Testis (tissue), 3 donors: ENCODE data around the gene OR4D9. TPM values are rescaled to one million over a fixed set of nuclear protein-coding genes. Genes with fewer than 3 reads are reported as not detected.

Experiments
- DNase-seq: peaks from one replicate; pipeline ENCODE4 v3.0.0-alpha.2; 2019
- H3K27ac ChIP-seq, 2 donors: fragments of 200-600 bp; sonication (generic); one replicate each; pipeline ENCODE4 v1.5.1; 2019
- H3K27me3 ChIP-seq: fragments of 200-600 bp; sonication (generic); one replicate; pipeline ENCODE4 v1.5.1; 2019
- H3K36me3 ChIP-seq: fragments of 200-600 bp; sonication (generic); one replicate; pipeline ENCODE4 v1.5.1; 2017; ENCODE audit warnings: low read depth; ENCODE audit errors: missing control alignments
- H3K4me1 ChIP-seq: fragments of 200-600 bp; sonication (generic); one replicate; pipeline ENCODE4 v1.5.1; 2019
- H3K4me3 ChIP-seq, 2 donors: fragments of 200-600 bp; sonication (generic); one replicate each; pipeline ENCODE4 v1.5.1; 2017 to 2019
- H3K9me3 ChIP-seq: fragments of 200-600 bp; sonication (generic); one replicate; pipeline ENCODE4 v1.5.1; 2017
- CTCF ChIP-seq, 3 experiments: fragments of 450-650 bp in 2 of 3; fragments of 200-600 bp in 1 of 3; sonication (generic) in 1 of 3; IDR thresholded peaks; one replicate each; pipeline ENCODE4 v1.5.1; 2016 to 2019; ENCODE audit warnings: antibody characterized with exemption in 3 of 3, mild to moderate bottlenecking in 2 of 3, moderate library complexity in 1 of 3
- POLR2A ChIP-seq: fragments of 450-650 bp; IDR thresholded peaks from one replicate; pipeline ENCODE4 v1.6.1; 2017; ENCODE audit warnings: antibody characterized with exemption, mild to moderate bottlenecking, moderate library complexity
- WGBS, 2 donors: methylation state at CpG; one replicate each; pipeline ENCODE4 v1.1.5; 2018; 5-methylcytosine and 5-hydroxymethylcytosine counted together
- intact Hi-C: fragments of 100-400 bp; cut with DNase I; formaldehyde crosslinking; loops from one replicate; pipeline ENCODE4 v1.15.1; 2023; ENCODE audit warnings: low total_unique reads
- polyA plus RNA-seq: library from polyadenylated mRNA; stranded (reverse); fragments of 350-450 nt; fragmentation: Illumina TruSeq; extraction: RNeasy Lipid Tissue Mini Kit (QIAGEN cat#74804); gene quantifications from one replicate; pipeline ENCODE4 v1.2.3, GENCODE V29; 2014; ENCODE audit warnings: low read depth, low replicate concordance; ENCODE audit not compliant: insufficient read depth
- total RNA-seq, 2 donors: library from RNA; depleted of rRNA; stranded (reverse); fragments of >200 nt; gene quantifications; one replicate each; pipeline ENCODE4 v1.2.3, GENCODE V29; 2016

The OR4D9 gene
- total and polyA plus RNA-seq, 3 donors from 2014 or later: not detected

GRCh38 chr11:59520741-59521140 is 9.4 kb downstream of the OR4D9 start:
- H3K36me3 ChIP-seq: no peaks in the 10 kb centered on the region
- no peaks in the 10 kb centered on the region for H3K4me1 ChIP-seq
- 40 to 56% methylated on average over 5 of the region's 5 CpGs for WGBS, 2 donors
- no peaks in the 10 kb centered on the region for H3K27me3 ChIP-seq
- no peak overlapping the region for H3K4me3 ChIP-seq
- intact Hi-C loops: no loop called here
- DNase-seq: no peak
- no peaks in the 10 kb centered on the region for H3K9me3 ChIP-seq
- TF ChIP-seq CTCF (IDR thresholded peaks at IDR 0.05) (no peak), POLR2A (no peak)
- no peak overlapping the region for H3K27ac ChIP-seq

- intact Hi-C loops: no loop called here
- no peaks in the 10 kb centered on the region for H3K36me3 ChIP-seq
- no peak overlapping the region for H3K27ac ChIP-seq
- H3K4me3 ChIP-seq: no peak overlapping the region
- no peaks in the 10 kb centered on the region for H3K27me3 ChIP-seq
- H3K4me1 ChIP-seq: no peaks in the 10 kb centered on the region
- H3K9me3 ChIP-seq: no peaks in the 10 kb centered on the region
- no peak for TF ChIP-seq CTCF (IDR thresholded peaks at IDR 0.05)
- TF ChIP-seq POLR2A: no peak
- no peak for DNase-seq
- 11 to 19% methylated on average over 1 of the region's 1 CpG for whole genome bisulfite sequencing, 2 donors
These were observed 12.2 kb downstream of the OR4D9 start for GRCh38 chr11:59523541-59523940.

- Histone ChIP-seq H3K4me3 (no peak overlapping the region), H3K27me3 (no peaks in the 10 kb centered on the region), H3K36me3 (no peaks in the 10 kb centered on the region), H3K4me1 (no peaks in the 10 kb centered on the region), H3K9me3 (no peaks in the 10 kb centered on the region), H3K27ac (no peak overlapping the region)
- DNase-seq: no peak
- 30 to 46% methylated on average over 7 of the region's 7 CpGs for WGBS, 2 donors
- no peak for TF ChIP-seq CTCF (IDR thresholded peaks at IDR 0.05)
- TF ChIP-seq POLR2A: no peak
- intact Hi-C loops: no loop called here
These were observed 17.4 kb downstream of the OR4D9 start for GRCh38 chr11:59528711-59529110.

GRCh38 chr11:59532620-59533019 is 21.3 kb downstream of the OR4D9 start:
- H3K4me1 ChIP-seq: no peaks in the 10 kb centered on the region
- H3K27ac ChIP-seq: no peak overlapping the region
- intact Hi-C loops: no loop called here
- H3K27me3 ChIP-seq: no peaks in the 10 kb centered on the region
- H3K4me3 ChIP-seq: no peak overlapping the region
- H3K9me3 ChIP-seq: no peaks in the 10 kb centered on the region
- WGBS, 2 donors: 75 to 90% methylated on average over 2 of the region's 2 CpGs
- no peak for TF ChIP-seq POLR2A
- no peak for TF ChIP-seq CTCF (IDR thresholded peaks at IDR 0.05)
- no peak for DNase-seq
- no peaks in the 10 kb centered on the region for H3K36me3 ChIP-seq

- intact Hi-C loops: no loop called here
These were observed 23.3 kb downstream of the OR4D9 start for GRCh38 chr11:59534676-59535075.

More at GRCh38 chr11:59534676-59535075, 23.3 kb downstream of the OR4D9 start:
- 42 to 88% methylated on average over 1 of the region's 1 CpG for WGBS, 2 donors
- Histone ChIP-seq H3K9me3 (no peaks in the 10 kb centered on the region), H3K4me1 (no peaks in the 10 kb centered on the region), H3K36me3 (no peaks in the 10 kb centered on the region), H3K27ac (no peak overlapping the region), H3K27me3 (no peaks in the 10 kb centered on the region), H3K4me3 (no peak overlapping the region)
- DNase-seq: no peak
- TF ChIP-seq CTCF (IDR thresholded peaks at IDR 0.05) (no peak), POLR2A (no peak)
